AG04450 (cell line): ENCODE results near the gene THAP10. TPM values are rescaled to one million over a fixed set of nuclear protein-coding genes. Genes with fewer than 3 reads are reported as not detected.
A peak's percentile ranks its signal among the peaks of the same experiment; 100 is the strongest.
"Not testable (repeated sequence)": the region's sequence is repeated elsewhere in the genome, so short reads cannot be mapped to it uniquely, and the experiment has no call there.

Experiments used
- CTCF ChIA-PET: fragments of 300-600, 350-600 bp; formaldehyde crosslinking; extraction: SDS; loops from one replicate; lab custom pipeline; 2022; ENCODE audit warnings: antibody characterized with exemption, inconsistent platforms; lab: Charles Lee
- POLR2A ChIA-PET: fragments of 350-600 bp; formaldehyde crosslinking; extraction: SDS; loops from one replicate; lab custom pipeline; 2021; ENCODE audit warnings: antibody characterized with exemption, inconsistent platforms; lab: Yijun Ruan, JAX
- DNase-seq: peaks from one replicate; pipeline ENCODE4 v3.0.0-alpha.2; 2011; ENCODE audit warnings: low read depth, low spot score
- H3K27ac ChIP-seq: one replicate; pipeline ENCODE4 v1.5.1; 2012; ENCODE audit warnings: low read depth, low read length, control low read depth
- H3K27me3 ChIP-seq: one replicate; pipeline ENCODE4 v1.6.0; 2012; ENCODE audit warnings: low read length; ENCODE audit not compliant: control insufficient read depth, insufficient read depth
- H3K4me3 ChIP-seq: 2 replicates; pipeline ENCODE4 v1.5.1; 2011; ENCODE audit warnings: mild to moderate bottlenecking, low read depth, low read length, control low read depth
- H3K9me3 ChIP-seq: 2 replicates; pipeline ENCODE4 v1.5.1; 2012; ENCODE audit warnings: low read length; ENCODE audit not compliant: control insufficient read depth, insufficient read depth
- CTCF ChIP-seq: IDR thresholded peaks from 2 replicates; pipeline ENCODE4 v1.5.1; 2011; ENCODE audit warnings: low read depth, low read length, control low read depth, inconsistent platforms
- polyA plus RNA-seq: library from polyadenylated mRNA; depleted of rRNA; stranded (reverse); fragments of >200 nt; gene quantifications from 2 replicates; pipeline ENCODE4 v1.2.3, GENCODE V29; 2011

The THAP10 gene
- polyA plus RNA-seq, 1 experiment: 5.7 TPM

GRCh38 chr15:70866982-70867641 lies 25.1 kb downstream of the THAP10 start:
- POLR2A ChIA-PET: interaction anchor here (1.7 kb wide), 1 partner anchor 11 kb away, joined by 8 read pairs; no protein-coding TSS in a partner anchor
- TF ChIP-seq CTCF: no peak
- Histone ChIP-seq H3K4me3 (no peak overlapping the region), H3K9me3 (peaks cover 4% of the 10 kb centered on the region; the same call in 1 of the 2 replicates), H3K27me3 (no peaks in the 10 kb centered on the region), H3K27ac (peak overlapping the region; percentile 31)
- DNase-seq: no peak
- CTCF ChIA-PET: interaction anchor here (3.2 kb wide), 1 partner anchor 55 kb away, joined by 17 read pairs; no protein-coding TSS in a partner anchor

GRCh38 chr15:70863450-70864218 lies 28.6 kb downstream of the THAP10 start:
- TF ChIP-seq CTCF: no peak
- no peak overlapping the region for H3K4me3 ChIP-seq
- DNase-seq: no peak
- H3K27ac ChIP-seq: peak overlapping the region; percentile 40
- peaks cover 3% of the 10 kb centered on the region; the same call in 1 of the 2 replicates for H3K9me3 ChIP-seq
- POLR2A ChIA-PET: interaction anchor here (1.0 to 1.2 kb wide), 2 partner anchors 10 to 38 kb away, joined by 3 to 8 read pairs; partner anchors contain the start of gene LARP6
- CTCF ChIA-PET: interaction anchor here (1.2 to 1.7 kb wide), 3 partner anchors 11 to 52 kb away, joined by 4 to 10 read pairs (median 6); no protein-coding TSS in a partner anchor
- no peaks in the 10 kb centered on the region for H3K27me3 ChIP-seq

- H3K27ac ChIP-seq: no peak overlapping the region
- ChIA-PET POLR2A (interaction anchor here (1.0 kb wide), 1 partner anchor 65 kb away, joined by 3 read pairs; no protein-coding TSS in a partner anchor), CTCF (interaction anchor here (1.1 kb wide), 1 partner anchor 14 kb away, joined by 5 read pairs; no protein-coding TSS in a partner anchor)
- H3K27me3 ChIP-seq: no peaks in the 10 kb centered on the region
- DNase-seq: no peak
- TF ChIP-seq CTCF: no peak
- H3K9me3 ChIP-seq: peaks cover 3% of the 10 kb centered on the region; the same call in 1 of the 2 replicates
- no peak overlapping the region for H3K4me3 ChIP-seq
Observed at GRCh38 chr15:70859998-70860397, 32.2 kb downstream of the THAP10 start.

- H3K27me3 ChIP-seq: no peaks in the 10 kb centered on the region
- H3K9me3 ChIP-seq: peaks cover 3% of the 10 kb centered on the region; the same call in 1 of the 2 replicates
- no peak overlapping the region for H3K4me3 ChIP-seq
- H3K27ac ChIP-seq: no peak overlapping the region
- no peak for DNase-seq
- POLR2A ChIA-PET: interaction anchor here (1.0 kb wide), 1 partner anchor 65 kb away, joined by 3 read pairs; no protein-coding TSS in a partner anchor
- CTCF ChIA-PET: interaction anchor here (1.1 kb wide), 1 partner anchor 15 kb away, joined by 5 read pairs; no protein-coding TSS in a partner anchor
- TF ChIP-seq CTCF: no peak
Observed at GRCh38 chr15:70859322-70859908, 32.8 kb downstream of the THAP10 start.

- H3K27me3 ChIP-seq: not testable (repeated sequence)
Observed at GRCh38 chr15:70858614-70859321, 33.5 kb downstream of the THAP10 start.

More at GRCh38 chr15:70858614-70859321, 33.5 kb downstream of the THAP10 start:
- CTCF ChIA-PET: interaction anchor here (1.1 to 1.4 kb wide), 2 partner anchors 15 to 47 kb away, joined by 4 to 5 read pairs; no protein-coding TSS in a partner anchor
- not testable (repeated sequence) for DNase-seq, H3K9me3 ChIP-seq, H3K4me3 ChIP-seq
- peak overlapping the region; percentile 21 for H3K27ac ChIP-seq
- POLR2A ChIA-PET: interaction anchor here (1.0 kb wide), 1 partner anchor 64 kb away, joined by 3 read pairs; no protein-coding TSS in a partner anchor
